WTC11 (cell line): Measurements from ENCODE around the gene NARS2. TPM values are rescaled to one million over a fixed set of nuclear protein-coding genes. Genes with fewer than 3 reads are reported as not detected.
A peak's percentile ranks its signal among the peaks of the same experiment; 100 is the strongest.

Experiments
- CDX4 ChIP-seq: fragments of 250-450 bp; sonication (Bioruptor Pico); IDR thresholded peaks from 2 replicates; pipeline ENCODE4 v1.9.0; 2021; ENCODE audit warnings: moderate library complexity, mild to moderate bottlenecking, inconsistent platforms, borderline replicate concordance
- CREB1 ChIP-seq: sonication (generic); formaldehyde crosslinking; IDR thresholded peaks from 2 replicates; pipeline ENCODE4 v1.8.0; 2023; ENCODE audit warnings: mild to moderate bottlenecking, missing genetic modification reagents
- CREM ChIP-seq: sonication (generic); formaldehyde crosslinking; IDR thresholded peaks from 2 replicates; pipeline ENCODE4 v1.8.1; 2022; ENCODE audit warnings: mild to moderate bottlenecking, missing genetic modification reagents, moderate library complexity
- FOXJ3 ChIP-seq: sonication (generic); formaldehyde crosslinking; IDR thresholded peaks from 2 replicates; pipeline ENCODE4 v1.9.0; 2021; ENCODE audit warnings: missing genetic modification reagents, mild to moderate bottlenecking, borderline replicate concordance
- FOXK1 ChIP-seq: sonication (generic); formaldehyde crosslinking; IDR thresholded peaks from 2 replicates; pipeline ENCODE4 v1.8.0; 2022; ENCODE audit warnings: mild to moderate bottlenecking, moderate library complexity, missing genetic modification reagents
- FOXP1 ChIP-seq: sonication (generic); formaldehyde crosslinking; IDR thresholded peaks from 2 replicates; pipeline ENCODE4 v1.8.0; 2022; ENCODE audit warnings: missing genetic modification reagents, mild to moderate bottlenecking, moderate library complexity, borderline replicate concordance
- MLX ChIP-seq: sonication (generic); formaldehyde crosslinking; IDR thresholded peaks from 2 replicates; pipeline ENCODE4 v1.8.1; 2023; ENCODE audit warnings: mild to moderate bottlenecking, missing genetic modification reagents, moderate library complexity
- NR2C2 ChIP-seq: sonication (generic); formaldehyde crosslinking; IDR thresholded peaks from 2 replicates; pipeline ENCODE4 v1.8.0; 2022; ENCODE audit warnings: mild to moderate bottlenecking, missing genetic modification reagents
- PRDM15 ChIP-seq: sonication (generic); formaldehyde crosslinking; IDR thresholded peaks from 2 replicates; pipeline ENCODE4 v1.8.0; 2022; ENCODE audit warnings: missing genetic modification reagents
- PREB ChIP-seq: sonication (generic); formaldehyde crosslinking; IDR thresholded peaks from 2 replicates; pipeline ENCODE4 v1.8.1; 2022; ENCODE audit warnings: mild to moderate bottlenecking, missing genetic modification reagents, moderate library complexity, borderline replicate concordance
- PRRX2 ChIP-seq: fragments of 250-450 bp; sonication (Bioruptor Pico); IDR thresholded peaks from 2 replicates; pipeline ENCODE4 v1.8.0; 2021; ENCODE audit warnings: mild to moderate bottlenecking
- SMAD4 ChIP-seq: sonication (generic); formaldehyde crosslinking; IDR thresholded peaks from 2 replicates; pipeline ENCODE4 v1.8.0; 2022; ENCODE audit warnings: mild to moderate bottlenecking, missing genetic modification reagents
- TCF7 ChIP-seq: sonication (generic); formaldehyde crosslinking; IDR thresholded peaks from 2 replicates; pipeline ENCODE4 v1.8.0; 2022; ENCODE audit warnings: mild to moderate bottlenecking, low read depth, missing genetic modification reagents, moderate library complexity
- ZMAT4 ChIP-seq: fragments of 250-450 bp; sonication (Bioruptor Pico); IDR thresholded peaks from 2 replicates; pipeline ENCODE4 v1.9.0; 2021; ENCODE audit warnings: mild to moderate bottlenecking
- ZNF138 ChIP-seq: sonication (generic); formaldehyde crosslinking; conservative IDR thresholded peaks from 2 replicates; pipeline ENCODE4 v1.8.1; 2022; ENCODE audit warnings: mild to moderate bottlenecking, moderate library complexity, missing genetic modification reagents
- ZNF219 ChIP-seq: sonication (generic); formaldehyde crosslinking; IDR thresholded peaks from 2 replicates; pipeline ENCODE4 v1.8.0; 2023; ENCODE audit warnings: missing genetic modification reagents, mild to moderate bottlenecking, borderline replicate concordance
- ZNF281 ChIP-seq: sonication (generic); formaldehyde crosslinking; IDR thresholded peaks from 2 replicates; pipeline ENCODE4 v1.8.0; 2023; ENCODE audit warnings: mild to moderate bottlenecking, missing genetic modification reagents
- total RNA-seq: library from RNA; stranded (reverse); gene quantifications from 3 replicates; pipeline ENCODE4 v1.2.3, GENCODE V29; 2021

The NARS2 gene
- total RNA-seq, 1 experiment from 2014 or later = 36.4 TPM

- TF ChIP-seq CREB1 (CRISPR knock-in tag) (no peak), FOXJ3 (no peak), PREB (CRISPR knock-in tag) (no peak), PRDM15 (0 out of 2 replicates have a peak, but pooled peaks have one; percentile 24), ZMAT4 (CRISPR knock-in tag) (no peak), NR2C2 (CRISPR knock-in tag) (no peak), PRRX2 (0 out of 2 replicates have a peak, but pooled peaks have one; percentile 81), FOXP1 (CRISPR knock-in tag) (peak; percentile 68; the same call in 1 of the 2 replicates), CREM (CRISPR knock-in tag) (0 out of 2 replicates have a peak, but pooled peaks have one; percentile 42), SMAD4 (CRISPR knock-in tag) (no peak), FOXK1 (CRISPR knock-in tag) (no peak), TCF7 (no peak), CDX4 (no peak), MLX (no peak), ZNF281 (CRISPR knock-in tag) (no peak), ZNF219 (CRISPR knock-in tag) (no peak), ZNF138 (CRISPR knock-in tag) (no peak)
- TF ChIP-seq, all 79 proteins: peak for 12
These were observed 156.6 kb downstream of the NARS2 start (continued) for GRCh38 chr11:78417888-78418583.
